ENCODE data around the gene CHRNA3. TPM values are rescaled to one million over a fixed set of nuclear protein-coding genes. Genes with fewer than 3 reads are reported as not detected.
A peak's percentile ranks its signal among the peaks of the same experiment; 100 is the strongest.

The CHRNA3 gene
- total RNA-seq, 2 donors from 2014 or later, result not detected

- Mint-ChIP-seq H3K27me3 (ENCODE audit: low read depth) (no peaks in the 10 kb centered on the region), H3K36me3 (ENCODE audit: insufficient read depth in 2 of 2) (no peaks in the 10 kb centered on the region), H3K27ac (no peak overlapping the region), H3K4me3 (no peak overlapping the region), H3K9me3 (no peaks in the 10 kb centered on the region), H3K4me1 (ENCODE audit: low read depth) (peaks cover 8% of the 10 kb centered on the region)
- DNase-seq (no peak), ATAC-seq (replicated peaks in 1 of 2) (no peak)
Observed at GRCh38 chr15:78645009-78645408, 24.2 kb upstream of the CHRNA3 start.

GRCh38 chr15:78642331-78642730 lies 21.5 kb upstream of the CHRNA3 start:
- no peak overlapping the region for H3K4me3 Mint-ChIP-seq

GRCh38 chr15:78641749-78642275 lies 21.0 kb upstream of the CHRNA3 start:
- H3K27me3 Mint-ChIP-seq (ENCODE audit: low read depth), result peaks cover 5% of the 10 kb centered on the region
- no peaks in the 10 kb centered on the region for H3K9me3 Mint-ChIP-seq
- DNase-seq (no peak), ATAC-seq (replicated peaks in 1 of 2) (no peak)
- H3K4me3 Mint-ChIP-seq, result peak overlapping the region; percentile 72 to 81
- no peaks in the 10 kb centered on the region for H3K36me3 Mint-ChIP-seq (ENCODE audit: insufficient read depth in 2 of 2)
- peaks cover 8% of the 10 kb centered on the region for H3K4me1 Mint-ChIP-seq (ENCODE audit: low read depth)
- H3K27ac Mint-ChIP-seq, result no peak overlapping the region

More at GRCh38 chr15:78642331-78642730, 21.5 kb upstream of the CHRNA3 start:
- DNase-seq (no peak), ATAC-seq (replicated peaks in 1 of 2) (no peak)
- Mint-ChIP-seq H3K27me3 (ENCODE audit: low read depth) (peaks cover 5% of the 10 kb centered on the region), H3K9me3 (no peaks in the 10 kb centered on the region), H3K36me3 (ENCODE audit: insufficient read depth in 2 of 2) (no peaks in the 10 kb centered on the region), H3K27ac (no peak overlapping the region), H3K4me1 (ENCODE audit: low read depth) (peaks cover 8% of the 10 kb centered on the region)

- peak; percentile 74 to 81 for ATAC-seq (replicated peaks in 1 of 2)
- Mint-ChIP-seq H3K36me3 (ENCODE audit: insufficient read depth in 2 of 2) (no peaks in the 10 kb centered on the region), H3K27me3 (ENCODE audit: low read depth) (peaks cover 5% of the 10 kb centered on the region), H3K9me3 (no peaks in the 10 kb centered on the region), H3K4me1 (ENCODE audit: low read depth) (peaks cover 8% of the 10 kb centered on the region), H3K27ac (no peak within 1 kb of the TSS), H3K4me3 (peak within 1 kb of the TSS; percentile 72 to 81)
- peak; percentile 34 to 44 for DNase-seq
Observed at GRCh38 chr15:78641102-78641748, 20.4 kb upstream of the CHRNA3 start, which contains the start of gene CHRNB4. Gene CHRNB4, minus strand, starts transcription at chr15:78641210. Its CDS starts 77 bp downstream, at chr15:78641133.

- Mint-ChIP-seq H3K36me3 (ENCODE audit: insufficient read depth in 2 of 2) (no peaks in the 10 kb centered on the region), H3K27me3 (ENCODE audit: low read depth) (peaks cover 5% of the 10 kb centered on the region), H3K9me3 (no peaks in the 10 kb centered on the region)
Observed at GRCh38 chr15:78640527-78641101, 19.8 kb upstream of the CHRNA3 start.

GRCh38 chr15:78638658-78639314 lies 18.0 kb upstream of the CHRNA3 start:
- DNase-seq, result peak; percentile 62 to 68
- Mint-ChIP-seq H3K4me1 (ENCODE audit: low read depth) (peaks cover 8% of the 10 kb centered on the region), H3K9me3 (no peaks in the 10 kb centered on the region), H3K27ac (no peak overlapping the region), H3K36me3 (ENCODE audit: insufficient read depth in 2 of 2) (no peaks in the 10 kb centered on the region), H3K4me3 (no peak overlapping the region), H3K27me3 (ENCODE audit: low read depth) (peaks cover 5% of the 10 kb centered on the region)
- ATAC-seq (replicated peaks in 1 of 2), result peak; percentile 59 to 62

More at GRCh38 chr15:78640527-78641101, 19.8 kb upstream of the CHRNA3 start:
- no peak for DNase-seq
- no peak overlapping the region for H3K27ac Mint-ChIP-seq
- H3K4me3 Mint-ChIP-seq, result peak overlapping the region; percentile 49 to 72
- peak; percentile 40 to 43 for ATAC-seq (replicated peaks in 1 of 2)
- H3K4me1 Mint-ChIP-seq (ENCODE audit: low read depth), result peaks cover 8% of the 10 kb centered on the region

GRCh38 chr15:78637776-78638435 lies 17.1 kb upstream of the CHRNA3 start:
- Mint-ChIP-seq H3K36me3 (ENCODE audit: insufficient read depth in 2 of 2) (no peaks in the 10 kb centered on the region), H3K9me3 (peaks cover 3 to 4% of the 10 kb centered on the region in 2 donors), H3K27ac (no peak overlapping the region), H3K4me1 (ENCODE audit: low read depth) (peaks cover 8% of the 10 kb centered on the region), H3K4me3 (no peak overlapping the region), H3K27me3 (ENCODE audit: low read depth) (peaks cover 5% of the 10 kb centered on the region)
- ATAC-seq (replicated peaks in 1 of 2), result no peak
- DNase-seq, result no peak

- no peak for ATAC-seq (replicated peaks in 1 of 2)
- peaks cover 5% of the 10 kb centered on the region for H3K27me3 Mint-ChIP-seq (ENCODE audit: low read depth)
- H3K4me3 Mint-ChIP-seq, result no peak overlapping the region
- H3K9me3 Mint-ChIP-seq, result peaks cover 4 to 7% of the 10 kb centered on the region in 2 donors
- DNase-seq, result no peak
- no peak overlapping the region for H3K27ac Mint-ChIP-seq
- no peaks in the 10 kb centered on the region for H3K36me3 Mint-ChIP-seq (ENCODE audit: insufficient read depth in 2 of 2)
- peaks cover 3% of the 10 kb centered on the region for H3K4me1 Mint-ChIP-seq (ENCODE audit: low read depth)
Observed at GRCh38 chr15:78636378-78636859, 15.6 kb upstream of the CHRNA3 start.

GRCh38 chr15:78635346-78635745 lies 14.6 kb upstream of the CHRNA3 start:
- H3K27ac Mint-ChIP-seq, result no peak overlapping the region
- no peak for ATAC-seq (replicated peaks in 1 of 2)
- DNase-seq, result no peak
- H3K4me3 Mint-ChIP-seq, result no peak overlapping the region
- H3K27me3 Mint-ChIP-seq (ENCODE audit: low read depth), result peaks cover 5% of the 10 kb centered on the region
- H3K4me1 Mint-ChIP-seq (ENCODE audit: low read depth), result no peaks in the 10 kb centered on the region
- peaks cover 4 to 7% of the 10 kb centered on the region in 2 donors for H3K9me3 Mint-ChIP-seq
- H3K36me3 Mint-ChIP-seq (ENCODE audit: insufficient read depth in 2 of 2), result no peaks in the 10 kb centered on the region

GRCh38 chr15:78634210-78635145 lies 13.7 kb upstream of the CHRNA3 start:
- Mint-ChIP-seq H3K27ac (no peak overlapping the region), H3K9me3 (peaks cover 4 to 7% of the 10 kb centered on the region in 2 donors), H3K4me3 (no peak overlapping the region), H3K27me3 (ENCODE audit: low read depth) (peaks cover 5% of the 10 kb centered on the region), H3K4me1 (ENCODE audit: low read depth) (no peaks in the 10 kb centered on the region), H3K36me3 (ENCODE audit: insufficient read depth in 2 of 2) (no peaks in the 10 kb centered on the region)
- ATAC-seq (replicated peaks in 1 of 2) (no peak), DNase-seq (no peak)

GRCh38 chr15:78633348-78633747 lies 12.6 kb upstream of the CHRNA3 start:
- no peak overlapping the region for H3K4me3 Mint-ChIP-seq
- ATAC-seq (replicated peaks in 1 of 2) (no peak), DNase-seq (no peak)
- no peaks in the 10 kb centered on the region for H3K36me3 Mint-ChIP-seq (ENCODE audit: insufficient read depth in 2 of 2)
- no peak overlapping the region for H3K27ac Mint-ChIP-seq
- peaks cover 10% of the 10 kb centered on the region for H3K27me3 Mint-ChIP-seq (ENCODE audit: low read depth)
- H3K4me1 Mint-ChIP-seq (ENCODE audit: low read depth), result no peaks in the 10 kb centered on the region
- peaks cover 4 to 7% of the 10 kb centered on the region in 2 donors for H3K9me3 Mint-ChIP-seq

All from activated T-cell treated with anti-CD3 and anti-CD28 coated beads, Interleukin-2, amount 50 U/mL, for 72 hours (primary cell).